H7 (cell line): ENCODE results near the gene DDX4. TPM values are rescaled to one million over a fixed set of nuclear protein-coding genes. Genes with fewer than 3 reads are reported as not detected.
"Not testable (repeated sequence)": the region's sequence is repeated elsewhere in the genome, so short reads cannot be mapped to it uniquely, and the experiment has no call there.

Experiments
- DNase-seq: peaks from one replicate; pipeline ENCODE4 v3.0.0; 2012
- H3K27me3 ChIP-seq: 2 replicates; pipeline ENCODE4 v1.6.0; 2011; ENCODE audit warnings: mild to moderate bottlenecking, low read length; ENCODE audit not compliant: control insufficient read depth, insufficient read depth
- H3K36me3 ChIP-seq: replicated peaks from 2 replicates; pipeline ENCODE4 v1.5.1; 2011; ENCODE audit warnings: low read length; ENCODE audit not compliant: control insufficient read depth, insufficient read depth
- H3K4me3 ChIP-seq: 2 replicates; pipeline ENCODE4 v1.5.1; 2011; ENCODE audit warnings: low read depth, mild to moderate bottlenecking, control low read depth, low read length, moderate library complexity; ENCODE audit not compliant: insufficient read depth
- total RNA-seq: library from RNA; depleted of rRNA; stranded (reverse); fragments of >200 nt; shearing (Covaris generic); gene quantifications from 2 replicates; pipeline ENCODE4 v1.2.3, GENCODE V29; 2014

Gene DDX4
- total RNA-seq, 1 experiment from 2014 or later, result not detected

DNA sequence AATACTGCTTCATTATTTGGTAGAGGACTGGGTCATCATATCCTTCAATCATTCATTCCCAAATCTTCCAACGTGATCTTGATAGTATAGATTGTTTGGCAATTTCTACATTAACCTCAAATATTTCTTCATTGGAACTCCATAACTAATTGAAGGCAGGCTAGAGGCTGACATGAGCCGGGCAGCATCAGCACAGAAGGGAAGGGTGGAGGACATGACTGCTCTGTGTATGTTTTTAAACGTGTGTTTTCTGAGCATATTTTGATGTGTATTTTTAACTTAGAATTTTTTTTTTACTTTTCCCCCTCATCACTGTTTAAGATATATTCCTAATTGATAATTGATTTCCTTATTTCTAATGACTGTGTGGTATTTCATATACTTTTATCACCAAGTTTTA lies 12.6 kb downstream of the DDX4 start:
- DNase-seq, result no peak
- H3K4me3 ChIP-seq, result no peak overlapping the region
- no peaks in the 10 kb centered on the region for H3K27me3 ChIP-seq
- no peaks in the 10 kb centered on the region for H3K36me3 ChIP-seq

GRCh38 chr5:55758231-55758630 lies 20.4 kb downstream of the DDX4 start:
- no peaks in the 10 kb centered on the region for H3K36me3 ChIP-seq
- no peak for DNase-seq
- H3K27me3 ChIP-seq, result no peaks in the 10 kb centered on the region
- no peak overlapping the region for H3K4me3 ChIP-seq

GRCh38 chr5:55758714-55759113 lies 20.9 kb downstream of the DDX4 start:
- H3K27me3 ChIP-seq, result no peaks in the 10 kb centered on the region
- H3K4me3 ChIP-seq, result no peak overlapping the region
- DNase-seq, result no peak
- no peaks in the 10 kb centered on the region for H3K36me3 ChIP-seq

- not testable (repeated sequence) for DNase-seq, H3K27me3 ChIP-seq, H3K36me3 ChIP-seq, H3K4me3 ChIP-seq
Measured at GRCh38 chr5:55761721-55762120, 23.9 kb downstream of the DDX4 start.

GRCh38 chr5:55763746-55764420 lies 26.0 kb downstream of the DDX4 start:
- DNase-seq, result no peak
- no peaks in the 10 kb centered on the region for H3K36me3 ChIP-seq
- H3K27me3 ChIP-seq, result no peaks in the 10 kb centered on the region
- H3K4me3 ChIP-seq, result no peak overlapping the region

GRCh38 chr5:55768279-55768678 lies 30.4 kb downstream of the DDX4 start:
- no peak for DNase-seq
- H3K4me3 ChIP-seq, result no peak overlapping the region
- H3K27me3 ChIP-seq, result no peaks in the 10 kb centered on the region
- H3K36me3 ChIP-seq, result no peaks in the 10 kb centered on the region

- H3K4me3 ChIP-seq, result no peak overlapping the region
- H3K36me3 ChIP-seq, result no peaks in the 10 kb centered on the region
- no peak for DNase-seq
- H3K27me3 ChIP-seq, result no peaks in the 10 kb centered on the region
Measured at GRCh38 chr5:55771175-55771655, 33.4 kb downstream of the DDX4 start.

DNA sequence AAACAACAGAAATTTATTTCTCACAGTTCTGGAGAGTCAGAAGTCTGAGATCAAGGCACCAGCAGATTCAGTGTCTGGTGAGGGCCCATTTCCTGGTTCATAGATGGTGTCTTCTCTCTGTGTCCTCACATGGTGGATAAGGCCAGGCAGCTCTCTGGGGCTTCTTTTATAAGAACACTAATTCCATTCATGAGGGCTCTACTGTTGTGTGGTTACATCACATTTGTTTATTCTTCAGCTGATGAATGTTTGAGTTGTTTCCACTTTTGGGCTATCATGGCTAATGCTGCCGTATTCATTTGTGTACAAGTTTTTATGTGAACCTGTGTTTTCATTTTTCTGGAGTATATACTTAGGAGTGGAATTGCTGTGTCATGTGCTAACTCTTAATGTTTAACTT lies 35.2 kb downstream of the DDX4 start:
- Histone ChIP-seq H3K4me3 (no peak overlapping the region), H3K27me3 (no peaks in the 10 kb centered on the region), H3K36me3 (no peaks in the 10 kb centered on the region)
- DNase-seq, result no peak

DNA sequence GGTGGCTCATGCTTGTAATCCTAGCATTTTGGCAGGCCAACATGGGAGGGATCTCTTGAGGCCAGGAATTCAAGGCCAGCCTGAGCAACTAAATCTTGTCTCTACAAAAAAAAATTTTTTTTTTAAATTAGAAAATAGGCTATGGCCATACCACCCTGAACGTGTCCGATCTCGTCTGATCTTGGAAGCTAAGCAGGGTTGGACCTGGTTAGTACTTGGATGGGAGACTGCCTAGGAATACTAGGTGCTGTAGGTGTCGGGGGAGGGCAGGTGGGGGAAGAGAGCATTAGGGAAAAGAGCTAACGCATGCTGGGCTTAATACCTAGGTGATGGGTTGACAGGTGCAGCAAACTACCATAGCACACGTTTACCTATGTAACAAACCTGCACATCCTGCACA lies 39.5 kb downstream of the DDX4 start:
- Histone ChIP-seq H3K36me3 (no peaks in the 10 kb centered on the region), H3K4me3 (no peak overlapping the region), H3K27me3 (no peaks in the 10 kb centered on the region)
- no peak for DNase-seq

DNA sequence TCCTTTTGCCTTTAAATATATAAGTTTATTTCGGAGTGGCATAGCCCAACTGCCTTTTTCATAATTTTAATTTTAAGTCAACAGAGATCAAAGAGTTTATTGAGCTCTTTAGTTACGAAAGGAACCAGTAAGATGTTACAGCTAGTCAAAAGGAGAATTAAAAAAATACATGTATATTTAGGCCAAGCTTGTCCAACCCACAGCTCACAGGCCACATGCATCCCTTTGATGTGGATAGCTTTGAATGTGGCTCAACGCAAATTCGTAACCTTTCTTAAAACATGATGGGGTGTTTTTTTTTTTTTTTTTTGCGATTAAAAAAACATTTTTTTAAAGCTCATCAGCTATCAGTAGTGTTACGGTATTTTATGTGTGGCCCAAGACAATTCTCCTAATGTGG lies 63.1 kb downstream of the DDX4 start:
- Histone ChIP-seq H3K36me3 (no peaks in the 10 kb centered on the region), H3K27me3 (no peaks in the 10 kb centered on the region), H3K4me3 (no peak overlapping the region)
- DNase-seq, result no peak

DNA sequence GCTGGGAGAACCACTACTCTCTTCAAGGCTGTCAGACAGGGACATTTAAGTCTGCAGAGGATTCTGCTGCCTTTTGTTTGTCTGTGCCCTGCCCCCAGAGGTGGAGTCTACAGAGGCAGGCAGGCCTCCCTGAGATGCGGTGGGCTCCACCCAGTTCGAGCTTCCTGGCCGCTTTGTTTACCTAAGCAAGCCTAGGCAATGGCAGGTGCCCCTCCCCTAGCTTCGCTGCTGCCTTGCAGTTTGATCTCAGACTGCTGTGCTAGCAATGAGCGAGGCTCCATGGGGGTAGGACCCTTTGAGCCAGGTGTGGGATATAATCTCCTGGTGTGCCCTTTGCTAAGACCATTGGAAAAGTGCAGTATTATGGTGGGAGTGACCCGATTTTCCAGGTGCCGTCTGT lies 71.0 kb downstream of the DDX4 start:
- DNase-seq, H3K4me3 ChIP-seq, H3K36me3 ChIP-seq, H3K27me3 ChIP-seq: not testable (repeated sequence)

- DNase-seq, H3K27me3 ChIP-seq, H3K36me3 ChIP-seq, H3K4me3 ChIP-seq: not testable (repeated sequence)
Measured at GRCh38 chr5:55815939-55816338, 78.1 kb downstream of the DDX4 start.

GRCh38 chr5:55816342-55816741 lies 78.5 kb downstream of the DDX4 start:
- Histone ChIP-seq H3K36me3 (no peaks in the 10 kb centered on the region), H3K27me3 (no peaks in the 10 kb centered on the region), H3K4me3 (no peak overlapping the region)
- no peak for DNase-seq

- no peak for DNase-seq
- Histone ChIP-seq H3K36me3 (no peaks in the 10 kb centered on the region), H3K4me3 (no peak overlapping the region), H3K27me3 (peaks cover 4% of the 10 kb centered on the region; the same call in 1 of the 2 replicates)
Measured at GRCh38 chr5:55817030-55817429, 79.2 kb downstream of the DDX4 start.

- Histone ChIP-seq H3K27me3 (peaks cover 6% of the 10 kb centered on the region), H3K36me3 (no peaks in the 10 kb centered on the region), H3K4me3 (no peak overlapping the region)
- no peak for DNase-seq
Measured at GRCh38 chr5:55820488-55820887, 82.6 kb downstream of the DDX4 start.
